DND-41 (cell line): ENCODE results near the gene MS4A13.

Experiments
- ATAC-seq: fragments of 200-7000 bp; cut with Tn5 transposase; 3 replicates; pipeline ENCODE4 v1.9.1; 2021; ENCODE audit warnings: low read depth; ENCODE audit not compliant: insufficient read depth
- DNase-seq: peaks from one replicate; pipeline ENCODE4 v3.0.0-alpha.2; 2020
- H2AFZ ChIP-seq: 2 replicates; pipeline ENCODE4 v1.6.0; 2012; ENCODE audit warnings: low read depth, low read length
- H3K27ac ChIP-seq: 2 replicates; pipeline ENCODE4 v1.5.1; 2012; ENCODE audit warnings: low read length, inconsistent platforms
- H3K27me3 ChIP-seq: fragments of 200-600 bp; sonication (generic); 2 replicates; pipeline ENCODE4 v1.6.0; 2012; ENCODE audit warnings: low read length, mild to moderate bottlenecking, inconsistent platforms; ENCODE audit not compliant: insufficient read depth, poor library complexity
- H3K36me3 ChIP-seq: 2 replicates; pipeline ENCODE4 v1.5.1; 2012; ENCODE audit warnings: low read length, inconsistent platforms; ENCODE audit not compliant: insufficient read depth
- H3K4me1 ChIP-seq: 2 replicates; pipeline ENCODE4 v1.5.1; 2012; ENCODE audit warnings: mild to moderate bottlenecking, low read length; ENCODE audit not compliant: insufficient read depth
- H3K4me2 ChIP-seq: 2 replicates; pipeline ENCODE4 v1.6.0; 2012; ENCODE audit warnings: mild to moderate bottlenecking, moderate library complexity, low read length, inconsistent platforms; ENCODE audit not compliant: insufficient read depth
- H3K4me3 ChIP-seq, 2 experiments: fragments of 200-600 bp in 1 of 2; shearing (Covaris generic) in 1 of 2; 2 replicates each; pipeline ENCODE4 v1.5.1; 2012 to 2016; ENCODE audit warnings: inconsistent platforms in 2 of 2, low read length in 2 of 2, mild to moderate bottlenecking in 2 of 2, low read depth in 1 of 2, moderate library complexity in 1 of 2
- H3K79me2 ChIP-seq: 2 replicates; pipeline ENCODE4 v1.6.0; 2012; ENCODE audit warnings: low read length, inconsistent platforms; ENCODE audit not compliant: insufficient read depth
- H3K9ac ChIP-seq: 2 replicates; pipeline ENCODE4 v1.6.0; 2012; ENCODE audit warnings: low read depth, mild to moderate bottlenecking, inconsistent platforms, low read length, moderate library complexity
- H3K9me3 ChIP-seq: 2 replicates; pipeline ENCODE4 v1.5.1; 2012; ENCODE audit warnings: low read length, moderate library complexity, mild to moderate bottlenecking, inconsistent platforms; ENCODE audit not compliant: insufficient read depth, severe bottlenecking
- H4K20me1 ChIP-seq: 2 replicates; pipeline ENCODE4 v1.6.0; 2012; ENCODE audit warnings: low read length; ENCODE audit not compliant: insufficient read depth
- EZH2 ChIP-seq: IDR thresholded peaks from 3 replicates; pipeline ENCODE4 v1.6.1; 2012; ENCODE audit warnings: borderline replicate concordance, low read depth, mild to moderate bottlenecking, moderate library complexity, low read length, inconsistent platforms; ENCODE audit not compliant: severe bottlenecking
- TF ChIP-seq, protein P1 (sequence below): IDR thresholded peaks from 2 replicates; pipeline ENCODE4 v1.5.1; 2012; ENCODE audit warnings: borderline replicate concordance, low read length, moderate library complexity, mild to moderate bottlenecking; ENCODE audit not compliant: poor library complexity, severe bottlenecking; ENCODE audit errors: extremely low read depth

Gene MS4A13

DNA sequence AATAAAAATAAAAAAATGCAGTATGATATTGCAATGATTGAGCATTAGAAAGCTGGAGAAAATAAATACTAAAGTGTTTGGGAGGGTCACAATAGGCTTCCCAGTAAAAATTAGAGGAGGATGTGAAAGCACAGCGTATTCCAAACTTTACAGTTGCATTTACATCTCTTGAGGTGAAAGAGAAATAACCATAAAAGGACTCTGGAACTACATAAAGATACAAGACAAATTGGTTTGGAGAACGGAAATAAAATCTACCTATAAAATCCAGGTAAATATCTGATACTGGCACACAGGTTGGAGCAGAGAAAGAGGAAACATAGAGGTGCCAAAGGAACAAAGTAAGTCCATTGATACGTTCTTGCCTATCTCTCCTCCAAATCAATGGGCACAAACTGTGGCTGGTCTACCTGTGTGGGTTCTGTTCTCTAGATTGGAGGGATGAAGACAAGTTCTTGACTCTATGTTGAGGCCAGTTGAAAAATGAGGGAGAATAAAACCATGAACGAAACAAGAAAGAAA lies 22.6 kb upstream of the MS4A13 start, which contains the start of gene MS4A12:
TSS of gene MS4A12 (plus strand) at position 291 of the 522 bp plus-strand sequence. CDS start 4,541 bp downstream, outside the sequence.
- no peaks in the 10 kb centered on the region for H3K4me1 ChIP-seq
- H3K79me2 ChIP-seq: no peaks in the 10 kb centered on the region
- no peaks in the 10 kb centered on the region for H3K9me3 ChIP-seq
- no peaks in the 10 kb centered on the region for H4K20me1 ChIP-seq
- H3K9ac ChIP-seq: no peak within 1 kb of the TSS
- no peaks in the 10 kb centered on the region for H3K27me3 ChIP-seq
- no peak for ATAC-seq
- no peak within 1 kb of the TSS for H3K4me2 ChIP-seq
- no peak within 1 kb of the TSS for H3K4me3 ChIP-seq
- TF ChIP-seq, protein P1, sequence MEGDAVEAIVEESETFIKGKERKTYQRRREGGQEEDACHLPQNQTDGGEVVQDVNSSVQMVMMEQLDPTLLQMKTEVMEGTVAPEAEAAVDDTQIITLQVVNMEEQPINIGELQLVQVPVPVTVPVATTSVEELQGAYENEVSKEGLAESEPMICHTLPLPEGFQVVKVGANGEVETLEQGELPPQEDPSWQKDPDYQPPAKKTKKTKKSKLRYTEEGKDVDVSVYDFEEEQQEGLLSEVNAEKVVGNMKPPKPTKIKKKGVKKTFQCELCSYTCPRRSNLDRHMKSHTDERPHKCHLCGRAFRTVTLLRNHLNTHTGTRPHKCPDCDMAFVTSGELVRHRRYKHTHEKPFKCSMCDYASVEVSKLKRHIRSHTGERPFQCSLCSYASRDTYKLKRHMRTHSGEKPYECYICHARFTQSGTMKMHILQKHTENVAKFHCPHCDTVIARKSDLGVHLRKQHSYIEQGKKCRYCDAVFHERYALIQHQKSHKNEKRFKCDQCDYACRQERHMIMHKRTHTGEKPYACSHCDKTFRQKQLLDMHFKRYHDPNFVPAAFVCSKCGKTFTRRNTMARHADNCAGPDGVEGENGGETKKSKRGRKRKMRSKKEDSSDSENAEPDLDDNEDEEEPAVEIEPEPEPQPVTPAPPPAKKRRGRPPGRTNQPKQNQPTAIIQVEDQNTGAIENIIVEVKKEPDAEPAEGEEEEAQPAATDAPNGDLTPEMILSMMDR: no peak
- TF ChIP-seq EZH2: no peak
- H3K27ac ChIP-seq: no peak within 1 kb of the TSS
- H3K36me3 ChIP-seq: no peaks in the 10 kb centered on the region
- no peak within 1 kb of the TSS for H2AFZ ChIP-seq
- DNase-seq: no peak

DNA sequence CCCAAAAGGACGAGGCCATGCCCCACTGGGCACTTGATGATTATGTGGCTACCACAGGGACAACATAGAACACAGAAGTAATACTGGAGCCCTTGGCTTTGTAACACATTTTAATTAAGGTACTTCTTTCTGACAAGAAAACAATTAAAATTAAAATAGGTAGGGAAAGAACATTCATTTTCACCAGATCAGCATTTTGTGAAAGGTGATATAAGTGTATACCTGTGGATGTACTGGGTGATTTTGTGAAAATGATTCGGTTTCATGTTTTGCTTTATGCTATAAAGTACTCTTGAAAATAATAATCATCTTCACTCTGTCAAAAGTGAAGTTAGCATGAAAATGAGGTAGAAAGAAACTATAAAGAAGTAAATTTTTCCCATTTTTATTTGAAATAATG lies 21.7 kb upstream of the MS4A13 start:
- TF ChIP-seq EZH2: no peak
- TF ChIP-seq, protein P1: no peak
- no peak for ATAC-seq
- Histone ChIP-seq H2AFZ (no peak overlapping the region), H3K4me3 (no peak overlapping the region), H3K4me2 (no peak overlapping the region), H4K20me1 (no peaks in the 10 kb centered on the region), H3K79me2 (no peaks in the 10 kb centered on the region), H3K4me1 (no peaks in the 10 kb centered on the region), H3K27ac (no peak overlapping the region), H3K9me3 (no peaks in the 10 kb centered on the region), H3K9ac (no peak overlapping the region), H3K27me3 (no peaks in the 10 kb centered on the region), H3K36me3 (no peaks in the 10 kb centered on the region)
- no peak for DNase-seq

DNA sequence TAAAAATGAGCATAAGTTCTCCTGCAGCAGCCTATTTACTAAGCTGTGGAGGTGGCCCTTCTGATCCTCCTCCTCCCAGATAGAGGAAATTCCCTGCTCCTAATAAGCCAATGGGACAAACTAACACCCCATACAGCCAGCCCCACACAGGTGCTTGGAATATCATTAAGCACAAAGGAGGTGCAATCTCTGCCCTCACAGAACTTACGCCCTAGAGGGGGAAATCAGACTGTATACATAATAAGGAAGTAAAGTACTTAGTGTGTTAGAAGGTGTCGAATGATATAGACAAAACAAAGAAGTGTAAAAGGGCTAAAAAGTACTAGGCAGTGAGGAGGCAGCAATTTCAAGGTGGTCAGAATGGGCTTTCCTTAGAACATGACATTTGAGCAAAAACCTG lies 16.8 kb upstream of the MS4A13 start:
- TF ChIP-seq, protein P1: no peak
- no peak for TF ChIP-seq EZH2
- ATAC-seq (no peak), DNase-seq (no peak)
- H3K79me2 ChIP-seq: no peaks in the 10 kb centered on the region
- no peaks in the 10 kb centered on the region for H3K36me3 ChIP-seq
- no peak overlapping the region for H3K4me2 ChIP-seq
- no peaks in the 10 kb centered on the region for H3K9me3 ChIP-seq
- no peak overlapping the region for H2AFZ ChIP-seq
- H3K27me3 ChIP-seq: no peaks in the 10 kb centered on the region
- no peak overlapping the region for H3K27ac ChIP-seq
- no peak overlapping the region for H3K4me3 ChIP-seq
- H3K9ac ChIP-seq: no peak overlapping the region
- H4K20me1 ChIP-seq: no peaks in the 10 kb centered on the region
- no peaks in the 10 kb centered on the region for H3K4me1 ChIP-seq

DNA sequence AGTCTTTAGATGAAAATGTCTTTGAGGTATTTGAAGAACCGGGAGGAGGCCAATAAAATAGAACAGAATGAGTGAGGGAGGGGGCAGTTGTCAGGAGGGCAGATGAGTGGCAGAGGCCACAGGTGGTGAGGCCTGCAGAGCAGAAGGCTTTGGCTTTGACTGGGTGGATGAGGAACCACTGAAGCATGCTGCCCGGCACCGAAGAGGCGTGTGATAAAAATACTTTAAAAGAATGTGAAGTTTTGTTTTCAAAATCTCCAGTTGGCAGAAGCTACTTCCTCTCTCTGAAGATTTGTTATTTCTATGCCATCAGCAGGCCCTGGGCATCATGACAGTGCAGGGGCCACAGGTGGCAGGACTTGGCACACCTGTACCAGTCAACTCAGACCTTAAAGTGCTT lies 16.3 kb upstream of the MS4A13 start:
- no peaks in the 10 kb centered on the region for H3K79me2 ChIP-seq
- H3K4me2 ChIP-seq: no peak overlapping the region
- no peak overlapping the region for H3K4me3 ChIP-seq
- no peak overlapping the region for H2AFZ ChIP-seq
- H3K27ac ChIP-seq: no peak overlapping the region
- DNase-seq (no peak), ATAC-seq (no peak)
- H3K4me1 ChIP-seq: peaks cover 4% of the 10 kb centered on the region
- H3K36me3 ChIP-seq: no peaks in the 10 kb centered on the region
- no peak overlapping the region for H3K9ac ChIP-seq
- no peaks in the 10 kb centered on the region for H3K9me3 ChIP-seq
- H4K20me1 ChIP-seq: no peaks in the 10 kb centered on the region
- no peaks in the 10 kb centered on the region for H3K27me3 ChIP-seq
- TF ChIP-seq EZH2: no peak
- TF ChIP-seq, protein P1: no peak
